Activated T-cell treated with anti-CD3 and anti-CD28 coated beads, Interleukin-2, amount 50 U/mL, for 1 hour (primary cell): ENCODE measurements around the gene LPCAT4.

Experiments used
- DNase-seq: peaks from one replicate; pipeline ENCODE4 v3.0.0-alpha.2; 2020

The LPCAT4 gene

DNA sequence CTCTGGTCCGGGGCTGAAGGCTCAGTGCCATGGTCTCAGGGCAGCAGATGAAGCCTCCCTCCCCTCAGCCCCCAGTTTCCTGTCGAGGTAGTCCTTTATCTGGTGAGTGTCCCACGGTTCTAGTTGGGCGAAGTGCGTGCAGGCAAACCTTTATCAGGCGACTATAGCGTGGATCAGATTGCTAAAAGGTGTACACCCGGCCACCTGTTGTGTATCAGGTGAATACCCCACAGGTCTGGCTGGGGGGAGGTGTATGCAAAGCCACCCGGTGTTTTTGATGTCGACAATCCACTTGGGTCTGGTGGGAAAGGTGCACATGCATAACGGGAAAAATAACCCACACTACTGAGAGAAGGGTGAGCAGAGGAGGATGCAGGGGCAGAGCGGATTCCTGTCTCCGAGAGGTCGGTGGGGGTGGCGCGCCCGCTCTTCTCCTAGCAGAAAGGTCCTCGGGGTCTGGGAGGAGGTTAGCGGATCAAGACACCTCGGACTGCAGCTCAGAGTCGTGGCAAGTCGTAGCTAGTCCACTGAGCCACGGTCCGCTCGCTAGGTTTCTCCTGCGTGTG is 29.9 kb downstream of the LPCAT4 start:
- no peak for DNase-seq

GRCh38 chr15:34336231-34336990 is 30.6 kb downstream of the LPCAT4 start:
- no peak for DNase-seq

- no peak for DNase-seq
Measured at GRCh38 chr15:34335176-34336032, 31.6 kb downstream of the LPCAT4 start.

DNA sequence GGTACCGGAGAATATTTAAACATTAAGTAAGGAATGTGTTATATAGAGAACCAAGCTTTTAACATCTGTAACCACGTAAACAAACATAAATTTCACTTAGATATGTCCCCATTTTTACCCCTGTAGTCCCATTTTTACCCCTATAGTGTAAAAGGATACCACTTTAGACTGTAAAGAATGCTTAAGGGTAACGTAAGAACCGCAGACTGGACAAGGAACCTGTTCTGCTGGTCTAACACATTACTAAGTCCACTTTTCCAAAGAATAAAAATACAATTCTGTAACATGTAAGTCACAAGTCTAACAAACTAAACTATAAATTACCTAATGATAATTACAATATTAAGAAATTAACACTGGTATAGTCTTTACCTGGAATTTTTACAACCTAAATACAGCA is 32.3 kb downstream of the LPCAT4 start:
- no peak for DNase-seq

- DNase-seq: no peak
Measured at GRCh38 chr15:34332553-34333120, 34.4 kb downstream of the LPCAT4 start.

- DNase-seq: no peak
Measured at GRCh38 chr15:34331809-34332208, 35.2 kb downstream of the LPCAT4 start.

GRCh38 chr15:34330279-34330678 is 36.7 kb downstream of the LPCAT4 start:
- no peak for DNase-seq

- DNase-seq: no peak
Measured at GRCh38 chr15:34329006-34329405, 38.0 kb downstream of the LPCAT4 start.

DNA sequence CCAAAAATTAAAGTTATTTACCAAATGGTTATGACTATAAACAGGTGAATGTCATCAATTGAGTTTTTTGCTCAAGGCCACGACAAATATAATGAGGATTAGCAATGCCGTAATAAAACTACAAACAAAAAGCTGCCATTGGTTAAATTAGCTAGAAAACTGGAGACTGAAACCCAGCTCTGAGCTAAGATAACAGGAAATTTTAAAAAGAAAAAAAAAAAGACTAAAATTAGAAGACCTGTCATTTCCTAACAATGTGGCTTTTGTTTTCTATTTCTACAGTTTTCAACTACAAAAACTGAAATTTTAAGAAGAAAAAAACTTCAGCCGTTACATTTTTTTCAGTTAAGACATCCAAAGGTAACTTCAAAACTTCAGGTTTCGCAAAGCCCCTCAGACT is 39.1 kb downstream of the LPCAT4 start:
- no peak for DNase-seq

- no peak for DNase-seq
Measured at GRCh38 chr15:34325368-34325767, 41.6 kb downstream of the LPCAT4 start.

DNA sequence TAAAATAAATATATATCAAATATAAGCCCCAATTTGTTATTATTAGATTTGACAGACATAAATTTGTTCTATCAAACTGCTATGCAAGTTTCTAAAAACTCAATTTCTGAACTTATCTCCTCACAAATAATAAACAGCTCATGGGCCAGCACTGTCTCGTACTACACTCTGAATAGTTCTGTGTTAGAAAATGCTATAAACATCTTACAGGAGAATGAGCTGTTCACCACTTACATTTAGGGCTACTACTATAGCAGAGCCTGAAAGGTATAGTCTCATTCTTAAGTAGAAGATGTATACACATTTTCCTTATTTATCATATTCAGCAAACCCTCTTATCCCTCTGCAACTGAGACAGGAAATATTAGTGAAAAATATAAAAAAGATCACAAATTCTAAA is 42.1 kb downstream of the LPCAT4 start:
- DNase-seq: no peak

- DNase-seq: no peak
Measured at GRCh38 chr15:34323217-34323616, 43.8 kb downstream of the LPCAT4 start.

DNA sequence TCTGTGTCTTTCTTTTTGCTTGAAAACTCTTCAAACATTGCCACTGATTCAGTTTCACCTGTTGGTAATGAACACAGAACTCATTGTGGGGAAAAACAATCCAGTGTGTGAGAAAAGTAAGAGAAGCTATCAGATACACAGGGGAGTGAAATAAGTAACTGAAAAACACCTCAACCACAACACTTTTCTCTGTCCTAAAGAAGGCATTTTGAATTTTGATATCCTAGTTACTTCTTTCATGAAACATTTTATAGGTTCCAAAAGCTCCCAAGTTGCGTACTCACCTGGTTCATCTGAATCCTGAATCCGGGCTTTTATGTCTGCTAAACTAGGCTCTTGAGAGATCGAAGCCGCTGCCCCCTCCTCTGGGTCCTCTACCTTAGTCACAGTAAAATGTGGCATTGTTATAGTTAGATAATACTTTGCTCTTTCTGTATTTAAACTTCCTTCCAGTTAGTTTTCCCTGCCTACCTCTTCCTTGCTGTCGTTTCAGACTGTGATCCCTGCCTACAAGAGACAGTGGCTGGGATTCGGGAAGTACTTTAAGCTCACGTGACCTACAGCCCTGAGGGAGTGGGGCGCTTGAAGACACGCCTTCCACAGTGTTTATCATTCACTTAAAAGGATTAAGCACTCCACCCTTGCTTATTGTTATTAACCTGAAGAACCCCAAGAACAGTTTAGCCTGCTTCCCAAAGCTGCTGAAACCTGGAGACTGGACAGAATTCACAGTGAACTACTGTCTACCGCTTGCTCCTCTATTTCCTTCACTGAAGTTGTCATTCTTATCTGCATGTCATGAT is 48.5 kb downstream of the LPCAT4 start:
- DNase-seq: no peak

DNA sequence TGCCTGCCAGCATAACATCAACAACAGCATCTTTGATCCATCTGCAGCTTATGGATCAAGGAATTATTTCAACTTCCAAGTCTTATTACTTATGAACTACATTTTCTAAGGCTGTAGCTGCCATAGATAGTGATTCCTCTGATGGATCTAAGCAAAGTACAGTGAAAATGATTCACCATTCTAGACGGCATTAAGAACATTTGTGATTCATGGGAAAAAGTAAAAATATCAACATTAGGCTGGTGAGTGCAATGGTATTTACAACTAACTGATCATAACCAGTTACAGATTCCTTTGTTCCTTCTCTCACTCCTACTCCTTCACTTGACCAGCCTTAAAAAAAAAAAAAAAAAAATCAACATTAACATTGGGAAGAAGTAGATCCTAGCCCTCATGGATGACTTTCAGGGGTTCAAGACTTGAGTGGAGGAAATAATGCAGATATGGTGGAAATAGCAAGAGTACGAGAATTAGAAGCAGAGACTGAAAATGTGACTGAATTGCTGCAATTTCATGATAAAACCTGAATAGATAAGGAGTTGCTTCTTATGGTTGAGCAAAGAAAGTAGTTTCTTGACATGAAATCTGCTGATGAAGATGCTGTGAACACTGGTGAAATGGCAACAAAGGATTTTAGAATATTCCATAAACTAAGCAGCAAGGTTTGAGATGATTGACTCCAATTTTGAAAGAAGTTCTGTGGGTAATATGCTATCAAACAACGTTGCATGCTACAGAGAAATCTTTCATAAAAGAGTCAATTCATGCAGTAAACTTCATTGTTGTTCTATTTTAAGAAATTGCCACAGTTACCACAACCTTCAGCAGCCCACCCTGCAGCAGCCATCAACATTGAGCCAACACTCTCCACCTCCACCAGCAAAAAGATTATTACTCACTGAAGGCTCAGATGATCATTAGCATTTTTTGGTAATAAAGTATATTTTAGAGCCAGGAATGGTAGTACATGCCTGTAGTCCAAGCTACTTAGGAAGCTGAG is 52.2 kb downstream of the LPCAT4 start:
- no peak for DNase-seq

DNA sequence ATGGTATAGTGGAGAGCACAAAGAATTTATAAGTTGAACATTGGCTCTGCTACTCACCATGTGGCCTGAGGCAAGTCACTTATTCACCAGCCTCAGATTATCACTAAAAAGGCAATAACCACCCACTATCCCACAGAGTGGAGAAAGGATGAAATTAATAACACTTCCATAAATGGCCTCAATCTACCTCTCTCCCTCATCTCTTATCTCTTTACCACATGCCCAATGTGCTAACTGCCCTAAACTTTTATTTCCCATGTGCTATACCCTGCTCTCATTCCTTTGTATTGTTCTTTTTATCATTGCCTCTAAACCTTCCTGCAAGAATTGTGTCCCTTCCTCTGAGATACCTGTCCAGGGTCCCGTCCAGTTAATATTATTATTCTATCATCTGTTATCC is 55.4 kb downstream of the LPCAT4 start:
- no peak for DNase-seq
